IMR-90 (cell line): ENCODE data around the gene COX4I1. TPM values are rescaled to one million over a fixed set of nuclear protein-coding genes. Genes with fewer than 3 reads are reported as not detected.

ENCODE experiments used
- ATAC-seq: fragments of 200-7000 bp; cut with Tn5 transposase; 2 replicates; pipeline ENCODE4 v1.9.1; 2020; ENCODE audit warnings: low read depth, mild to moderate bottlenecking, moderate library complexity
- BruUV-seq: library from RNA; stranded (reverse); fragments of 400-500 nt; replicated peaks from 2 replicates; lab custom pipeline; 2021; lab: Mats Ljungman, UMichigan
- CTCF ChIA-PET: fragments of 300-600 bp; formaldehyde crosslinking; extraction: SDS; loops from one replicate; lab custom pipeline; 2021; ENCODE audit warnings: antibody characterized with exemption; lab: Yijun Ruan, JAX
- POLR2A ChIA-PET: fragments of 300-600 bp; sonication (Branson Sonifier 250); formaldehyde crosslinking; loops from one replicate; lab custom pipeline; 2022; ENCODE audit warnings: antibody characterized with exemption; ENCODE audit not compliant: unreplicated experiment; lab: Charles Lee
- DNase-seq: peaks from one replicate; pipeline ENCODE4 v3.0.0; 2013
- H2AFZ ChIP-seq: replicated peaks from 2 replicates; pipeline ENCODE3; 2013; ENCODE audit warnings: low read length, mild to moderate bottlenecking; ENCODE audit not compliant: poor library complexity
- H2AK5ac ChIP-seq: 2 replicates; pipeline ENCODE4 v1.6.1; 2013; ENCODE audit warnings: low read depth, low read length, inconsistent platforms
- H2AK9ac ChIP-seq: replicated peaks from 2 replicates; pipeline ENCODE3; 2013; ENCODE audit warnings: mild to moderate bottlenecking, low read depth, low read length, moderate library complexity; ENCODE audit not compliant: poor library complexity
- H2BK120ac ChIP-seq: 2 replicates; pipeline ENCODE4 v1.6.1; 2013; ENCODE audit warnings: low read depth, low read length, inconsistent platforms
- H2BK15ac ChIP-seq: 3 replicates; pipeline ENCODE4 v1.6.1; 2013; ENCODE audit warnings: low read depth, low read length, inconsistent platforms
- H2BK20ac ChIP-seq: 2 replicates; pipeline ENCODE4 v1.6.1; 2013; ENCODE audit warnings: low read depth, mild to moderate bottlenecking, inconsistent platforms, low read length, moderate library complexity
- H2BK5ac ChIP-seq: 2 replicates; pipeline ENCODE4 v1.6.1; 2013; ENCODE audit warnings: mild to moderate bottlenecking, low read depth, low read length, inconsistent platforms; ENCODE audit not compliant: poor library complexity, severe bottlenecking
- H3K14ac ChIP-seq: replicated peaks from 2 replicates; pipeline ENCODE4 v1.6.1; 2013; ENCODE audit warnings: low read depth, low read length, inconsistent platforms
- H3K18ac ChIP-seq: 2 replicates; pipeline ENCODE4 v1.6.1; 2013; ENCODE audit warnings: low read depth, low read length, control low read depth
- H3K23ac ChIP-seq: 2 replicates; pipeline ENCODE4 v1.6.1; 2013; ENCODE audit warnings: low read depth, low read length, inconsistent platforms
- H3K27ac ChIP-seq: 2 replicates; pipeline ENCODE4 v1.5.1; 2013; ENCODE audit warnings: mild to moderate bottlenecking, control low read depth, low read length; ENCODE audit not compliant: insufficient read depth
- H3K27me3 ChIP-seq: 2 replicates; pipeline ENCODE4 v1.6.1; 2013; ENCODE audit warnings: low read length; ENCODE audit not compliant: control insufficient read depth, insufficient read depth
- H3K36me3 ChIP-seq: 2 replicates; pipeline ENCODE4 v1.6.1; 2013; ENCODE audit warnings: low read length, mixed read lengths; ENCODE audit not compliant: control insufficient read depth, insufficient read depth
- H3K4ac ChIP-seq: 2 replicates; pipeline ENCODE4 v1.6.1; 2013; ENCODE audit warnings: low read depth, low read length, inconsistent platforms
- H3K4me1 ChIP-seq: 2 replicates; pipeline ENCODE4 v1.6.1; 2013; ENCODE audit warnings: low read length, mixed read lengths; ENCODE audit not compliant: control insufficient read depth, insufficient read depth
- H3K4me2 ChIP-seq: 2 replicates; pipeline ENCODE4 v1.6.1; 2013; ENCODE audit warnings: low read depth, mild to moderate bottlenecking, control low read depth, low read length, moderate library complexity
- H3K4me3 ChIP-seq: 2 replicates; pipeline ENCODE4 v1.5.1; 2013; ENCODE audit warnings: low read depth, mild to moderate bottlenecking, control low read depth, low read length, moderate library complexity; ENCODE audit not compliant: insufficient read depth
- H3K56ac ChIP-seq: 2 replicates; pipeline ENCODE4 v1.6.1; 2013; ENCODE audit warnings: low read length, inconsistent platforms; ENCODE audit not compliant: insufficient read depth; ENCODE audit errors: extremely low read depth
- H3K79me1 ChIP-seq, 2 experiments: 2 replicates each; pipeline ENCODE4 v1.6.1; 2013; ENCODE audit warnings: low read length in 2 of 2, inconsistent platforms in 1 of 2, low read depth in 1 of 2
- H3K9ac ChIP-seq: 2 replicates; pipeline ENCODE4 v1.6.1; 2013; ENCODE audit warnings: low read depth, low read length, control low read depth
- H3K9me1 ChIP-seq: 2 replicates; pipeline ENCODE4 v1.6.1; 2013; ENCODE audit warnings: low read length, inconsistent platforms; ENCODE audit not compliant: insufficient read depth
- H3K9me3 ChIP-seq: 2 replicates; pipeline ENCODE4 v1.6.1; 2013; ENCODE audit warnings: low read length; ENCODE audit not compliant: control insufficient read depth, insufficient read depth
- H4K20me1 ChIP-seq: 2 replicates; pipeline ENCODE4 v1.6.1; 2013; ENCODE audit warnings: low read length, inconsistent platforms; ENCODE audit not compliant: insufficient read depth
- H4K5ac ChIP-seq: 2 replicates; pipeline ENCODE4 v1.6.1; 2013; ENCODE audit warnings: mild to moderate bottlenecking, low read depth, low read length, control low read depth
- H4K8ac ChIP-seq, 2 experiments: 2 replicates each; pipeline ENCODE4 v1.6.1; 2013; ENCODE audit warnings: low read depth in 2 of 2, low read length in 2 of 2, control low read depth in 1 of 2, inconsistent platforms in 1 of 2
- H4K91ac ChIP-seq: 2 replicates; pipeline ENCODE4 v1.6.1; 2013; ENCODE audit warnings: low read depth, low read length, inconsistent platforms; ENCODE audit not compliant: insufficient read depth
- BHLHE40 ChIP-seq: fragments of 150-350 bp; IDR thresholded peaks from 2 replicates; pipeline ENCODE4 v1.6.1; 2016; ENCODE audit warnings: mild to moderate bottlenecking, low read depth, low read length
- CHD1 ChIP-seq: IDR thresholded peaks from 2 replicates; pipeline ENCODE4 v1.6.1; 2012; ENCODE audit warnings: low read depth, low read length, improper control_type of control experiment
- FOS ChIP-seq: fragments of 150-350 bp; IDR thresholded peaks from 2 replicates; pipeline ENCODE4 v1.6.1; 2016; ENCODE audit warnings: low read depth, low read length
- MAFK ChIP-seq: IDR thresholded peaks from 2 replicates; pipeline ENCODE4 v1.6.1; 2012; ENCODE audit warnings: low read depth, low read length, improper control_type of control experiment
- MAZ ChIP-seq: IDR thresholded peaks from 2 replicates; pipeline ENCODE4 v1.6.1; 2012; ENCODE audit warnings: low read depth, mild to moderate bottlenecking, low read length, improper control_type of control experiment, moderate library complexity, borderline replicate concordance
- MXI1 ChIP-seq: IDR thresholded peaks from 2 replicates; pipeline ENCODE4 v1.6.1; 2012; ENCODE audit warnings: low read depth, mild to moderate bottlenecking, low read length, moderate library complexity, borderline replicate concordance
- RAD21 ChIP-seq: IDR thresholded peaks from 2 replicates; pipeline ENCODE4 v1.6.1; 2012; ENCODE audit warnings: low read length, improper control_type of control experiment
- RFX5 ChIP-seq: IDR thresholded peaks from 2 replicates; pipeline ENCODE4 v1.8.0; 2012; ENCODE audit warnings: low read depth, mild to moderate bottlenecking, low read length, moderate library complexity
- WGBS, 2 experiments: methylation state at CpG; one replicate each; pipeline versions ENCODE4 v1.1.5 to v1.1.7; 2013; ENCODE audit warnings: missing lambda C conversion rate in 2 of 2; ENCODE audit not compliant: insufficient read length in 1 of 2; ENCODE audit errors: extremely low coverage in 2 of 2; 5-methylcytosine and 5-hydroxymethylcytosine counted together
- dilution Hi-C: fragments of 300-500 bp; cut with HindIII; formaldehyde crosslinking; loops from one replicate; pipeline ENCODE4 v1.14.3; 2018; ENCODE audit warnings: low sequenced_read_pairs; ENCODE audit not compliant: unreplicated experiment
- in situ Hi-C: fragments of 300-500 bp; cut with MboI; formaldehyde crosslinking; loops from 3 replicates; pipeline ENCODE4 v1.14.3; 2019; ENCODE audit warnings: low sequenced_read_pairs, inconsistent platforms, mixed read lengths
- intact Hi-C: fragments of 100-400 bp; cut with micrococcal nuclease; formaldehyde crosslinking; loops from 2 replicates; pipeline ENCODE4 v1.10.0; 2022
- polyA plus RNA-seq, 3 experiments: library from polyadenylated mRNA; depleted of rRNA; stranded (reverse); fragments of >200 nt; gene quantifications; 2 replicates each; pipeline ENCODE4 v1.2.3, GENCODE V29; 2012; ENCODE audit warnings: low replicate concordance in 1 of 3
- total RNA-seq: library from RNA; depleted of rRNA; stranded (reverse); fragments of >200 nt; gene quantifications from 2 replicates; pipeline ENCODE4 v1.2.3, GENCODE V29; 2012
- TF ChIP-seq, protein P1 (sequence below): conservative IDR thresholded peaks from 2 replicates; pipeline ENCODE4 v1.5.1; 2012; ENCODE audit warnings: mild to moderate bottlenecking, low read depth, low read length, improper control_type of control experiment

COX4I1 gene
- total and polyA plus RNA-seq, 2 of the 4 experiments (the other 2 are of a cell fraction): 397 to 700 TPM

DNA sequence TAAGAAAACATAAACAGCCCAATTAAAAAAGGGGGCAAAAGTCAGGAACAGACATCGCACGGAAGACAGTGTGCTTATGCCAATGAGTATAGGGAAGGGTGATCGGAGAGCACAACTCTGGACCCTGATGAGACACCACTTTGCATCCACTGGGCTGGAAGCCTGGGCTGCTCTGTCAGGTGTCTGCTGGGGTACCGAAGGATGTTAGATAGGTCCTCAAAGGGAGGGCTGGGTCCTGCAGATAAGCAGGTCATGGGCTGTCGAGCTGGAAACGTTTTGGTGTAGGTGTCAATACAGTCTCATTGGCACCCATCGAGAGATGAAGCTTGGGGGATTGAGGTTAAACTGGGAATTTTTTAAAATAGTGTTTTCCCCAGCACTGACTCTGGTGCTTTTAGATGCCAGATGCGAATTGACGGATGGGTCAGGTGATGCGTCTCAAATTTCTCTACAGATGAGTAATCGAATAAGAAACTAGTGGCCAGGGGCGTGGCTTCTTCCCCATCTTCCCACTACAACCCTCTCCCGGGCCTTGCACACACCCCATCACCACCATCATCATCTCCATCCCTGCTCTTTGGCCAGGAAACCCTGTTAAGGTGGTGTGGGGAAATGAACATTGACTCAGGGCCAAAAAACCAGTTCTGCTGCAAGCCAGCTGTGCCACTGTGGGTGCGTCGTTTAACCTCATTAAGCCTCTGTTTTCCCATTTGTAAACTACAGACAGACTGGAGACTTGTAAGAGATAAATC is 51.7 kb downstream of the COX4I1 start:
- Histone ChIP-seq H2BK20ac (no peak overlapping the region), H2BK15ac (no peak overlapping the region), H3K9me3 (peaks cover 11% of the 10 kb centered on the region), H3K18ac (no peak overlapping the region), H2BK120ac (no peak overlapping the region), H3K27ac (no peak overlapping the region), H2AK9ac (no peak overlapping the region), H3K27me3 (peaks cover 73% of the 10 kb centered on the region), H2BK5ac (no peak overlapping the region), H3K14ac (no peak overlapping the region), H4K8ac (no peak overlapping the region), H3K4me2 (no peak overlapping the region), H3K4ac (no peak overlapping the region), H4K20me1 (no peaks in the 10 kb centered on the region), H3K9ac (no peak overlapping the region), H4K5ac (no peak overlapping the region), H2AK5ac (no peak overlapping the region), H3K79me1 (no peaks in the 10 kb centered on the region), H3K56ac (no peak overlapping the region), H3K9me1 (no peaks in the 10 kb centered on the region), H3K4me3 (no peak overlapping the region), H4K91ac (no peak overlapping the region), H2AFZ (no peak overlapping the region), H3K23ac (no peak overlapping the region), H3K4me1 (no peaks in the 10 kb centered on the region), H3K36me3 (no peaks in the 10 kb centered on the region)
- ATAC-seq: no peak
- in situ Hi-C loops: no loop called here
- no TSS peak for BruUV-seq
- no peak for TF ChIP-seq FOS
- TF ChIP-seq MAZ: no peak
- no peak for TF ChIP-seq RAD21
- TF ChIP-seq CHD1: no peak
- no peak for TF ChIP-seq RFX5
- TF ChIP-seq, protein P1, sequence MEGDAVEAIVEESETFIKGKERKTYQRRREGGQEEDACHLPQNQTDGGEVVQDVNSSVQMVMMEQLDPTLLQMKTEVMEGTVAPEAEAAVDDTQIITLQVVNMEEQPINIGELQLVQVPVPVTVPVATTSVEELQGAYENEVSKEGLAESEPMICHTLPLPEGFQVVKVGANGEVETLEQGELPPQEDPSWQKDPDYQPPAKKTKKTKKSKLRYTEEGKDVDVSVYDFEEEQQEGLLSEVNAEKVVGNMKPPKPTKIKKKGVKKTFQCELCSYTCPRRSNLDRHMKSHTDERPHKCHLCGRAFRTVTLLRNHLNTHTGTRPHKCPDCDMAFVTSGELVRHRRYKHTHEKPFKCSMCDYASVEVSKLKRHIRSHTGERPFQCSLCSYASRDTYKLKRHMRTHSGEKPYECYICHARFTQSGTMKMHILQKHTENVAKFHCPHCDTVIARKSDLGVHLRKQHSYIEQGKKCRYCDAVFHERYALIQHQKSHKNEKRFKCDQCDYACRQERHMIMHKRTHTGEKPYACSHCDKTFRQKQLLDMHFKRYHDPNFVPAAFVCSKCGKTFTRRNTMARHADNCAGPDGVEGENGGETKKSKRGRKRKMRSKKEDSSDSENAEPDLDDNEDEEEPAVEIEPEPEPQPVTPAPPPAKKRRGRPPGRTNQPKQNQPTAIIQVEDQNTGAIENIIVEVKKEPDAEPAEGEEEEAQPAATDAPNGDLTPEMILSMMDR: no peak
- TF ChIP-seq MAFK: no peak
- TF ChIP-seq MXI1: no peak
- TF ChIP-seq BHLHE40: no peak
- ChIA-PET CTCF (no interaction called here), POLR2A (no interaction called here)
- dilution Hi-C loops: no loop called here
- no peak for DNase-seq
- intact Hi-C loops: no loop called here
- WGBS, 2 experiments: 56% methylated on average over 7 of the region's 15 CpGs; no CpG with 5 or more reads in 1 of the 2 experiments
